IPS-20b (cell line): ENCODE measurements around the gene MAGI1.

ENCODE experiments used
- H3K27ac ChIP-seq: one replicate; pipeline ENCODE4 v1.5.1; 2013; ENCODE audit warnings: low read length
- H3K27me3 ChIP-seq: 2 replicates; pipeline ENCODE4 v1.6.1; 2013; ENCODE audit warnings: mild to moderate bottlenecking, low read length, inconsistent platforms; ENCODE audit not compliant: insufficient read depth
- H3K36me3 ChIP-seq: 2 replicates; pipeline ENCODE4 v1.6.1; 2013; ENCODE audit warnings: low read depth, mild to moderate bottlenecking, inconsistent platforms, low read length, moderate library complexity; ENCODE audit not compliant: insufficient read depth
- H3K4me1 ChIP-seq: 2 replicates; pipeline ENCODE4 v1.6.1; 2013; ENCODE audit warnings: mild to moderate bottlenecking, control low read depth, inconsistent platforms, low read length, moderate library complexity; ENCODE audit not compliant: insufficient read depth
- H3K4me3 ChIP-seq: 2 replicates; pipeline ENCODE4 v1.5.1; 2013; ENCODE audit warnings: mild to moderate bottlenecking, low read length, inconsistent platforms
- H3K9ac ChIP-seq: 2 replicates; pipeline ENCODE4 v1.6.1; 2013; ENCODE audit warnings: low read depth, mild to moderate bottlenecking, inconsistent platforms, low read length, moderate library complexity
- H3K9me3 ChIP-seq: 2 replicates; pipeline ENCODE4 v1.6.1; 2013; ENCODE audit warnings: mild to moderate bottlenecking, low read depth, low read length, inconsistent platforms; ENCODE audit not compliant: insufficient read depth

MAGI1 gene

DNA sequence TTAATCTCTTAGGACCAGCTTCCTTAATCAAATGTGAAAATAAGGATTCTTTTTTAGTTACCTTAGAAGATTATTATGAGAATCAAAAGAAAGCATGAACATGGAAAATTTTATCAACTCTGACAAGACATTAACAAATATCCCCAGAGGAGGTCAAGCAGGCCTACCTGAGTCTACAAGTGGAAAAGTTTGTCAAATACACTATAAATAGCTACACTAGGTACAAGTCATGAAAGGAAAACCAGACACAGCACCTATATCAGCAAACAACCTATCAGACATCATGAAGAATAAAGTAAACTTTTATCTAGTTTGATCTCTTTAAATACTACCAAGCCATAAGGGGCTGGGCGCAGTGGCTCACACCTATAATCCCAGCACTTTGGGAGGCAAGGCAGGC, 126.1 kb downstream of the MAGI1 start:
- peaks cover 6% of the 10 kb centered on the region for H3K4me1 ChIP-seq
- no peaks in the 10 kb centered on the region for H3K36me3 ChIP-seq
- H3K4me3 ChIP-seq: no peak overlapping the region
- H3K9ac ChIP-seq: no peak overlapping the region
- H3K27ac ChIP-seq: no peak overlapping the region
- H3K27me3 ChIP-seq: no peaks in the 10 kb centered on the region
- H3K9me3 ChIP-seq: peaks cover 6% of the 10 kb centered on the region

DNA sequence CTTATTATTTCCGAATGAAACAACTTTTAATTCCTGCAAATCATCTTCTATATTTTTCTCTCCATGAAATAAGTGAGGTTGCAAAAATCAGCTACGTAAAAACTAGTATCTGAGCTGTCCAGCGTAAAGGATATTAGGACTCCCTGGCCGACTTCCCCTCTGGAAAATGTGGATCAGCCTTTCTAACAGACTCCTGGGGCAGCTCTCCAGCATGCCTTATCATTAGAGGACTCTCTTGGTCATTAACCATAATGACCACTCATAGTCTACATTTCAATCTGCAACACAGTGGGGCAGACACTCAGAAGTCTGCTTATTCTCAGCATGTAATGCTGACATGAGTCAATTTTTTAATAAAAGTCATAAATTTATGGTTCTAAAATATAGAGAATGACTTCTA, 130.1 kb downstream of the MAGI1 start:
- Histone ChIP-seq H3K27ac (no peak overlapping the region), H3K36me3 (no peaks in the 10 kb centered on the region), H3K9me3 (no peaks in the 10 kb centered on the region), H3K27me3 (no peaks in the 10 kb centered on the region), H3K9ac (no peak overlapping the region), H3K4me1 (peaks cover 10% of the 10 kb centered on the region), H3K4me3 (no peak overlapping the region)

DNA sequence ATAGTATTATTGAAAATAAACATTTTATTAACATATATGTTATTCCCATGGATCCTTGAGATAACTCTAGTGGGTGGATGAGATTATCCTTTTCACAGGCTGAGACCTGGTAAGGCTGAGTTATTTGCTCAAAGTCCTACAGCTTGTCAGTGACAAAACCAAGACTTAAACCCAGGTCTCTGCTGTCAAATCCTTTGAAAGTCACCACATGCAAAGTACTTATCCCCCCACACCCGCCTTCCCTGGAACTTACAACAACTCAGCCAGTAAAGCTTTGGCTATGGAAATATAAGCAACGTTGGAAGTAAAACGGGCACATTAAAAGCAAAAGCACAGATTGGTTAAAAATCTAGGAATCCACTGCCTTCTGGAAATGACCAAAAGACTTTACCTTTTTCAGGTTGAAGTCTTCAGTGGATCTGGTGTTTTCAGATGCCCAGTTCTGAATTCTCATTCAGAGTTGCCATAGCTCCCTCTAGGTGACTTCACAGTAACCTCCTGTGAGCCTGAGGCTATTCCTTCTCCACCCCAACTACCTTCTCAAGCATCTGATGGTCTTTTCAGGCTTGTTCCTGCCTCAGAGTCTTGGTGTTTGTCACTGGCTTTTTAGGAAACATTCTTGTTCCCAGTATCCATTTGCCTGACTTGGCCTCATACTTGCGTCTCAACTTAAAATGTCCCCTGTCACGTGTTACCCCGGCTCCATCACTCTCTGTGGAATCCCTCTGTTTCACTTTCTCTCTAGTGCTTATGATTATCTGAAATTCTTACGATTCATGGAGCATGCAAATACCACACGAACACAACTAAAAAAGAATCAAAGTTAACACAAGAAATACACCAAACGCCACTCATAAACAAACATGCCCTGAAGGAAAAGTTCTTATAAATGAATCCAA, 131.2 kb downstream of the MAGI1 start:
- Histone ChIP-seq H3K9me3 (no peaks in the 10 kb centered on the region), H3K27ac (no peak overlapping the region), H3K9ac (no peak overlapping the region), H3K4me3 (no peak overlapping the region), H3K36me3 (no peaks in the 10 kb centered on the region), H3K4me1 (peaks cover 18% of the 10 kb centered on the region), H3K27me3 (no peaks in the 10 kb centered on the region)

DNA sequence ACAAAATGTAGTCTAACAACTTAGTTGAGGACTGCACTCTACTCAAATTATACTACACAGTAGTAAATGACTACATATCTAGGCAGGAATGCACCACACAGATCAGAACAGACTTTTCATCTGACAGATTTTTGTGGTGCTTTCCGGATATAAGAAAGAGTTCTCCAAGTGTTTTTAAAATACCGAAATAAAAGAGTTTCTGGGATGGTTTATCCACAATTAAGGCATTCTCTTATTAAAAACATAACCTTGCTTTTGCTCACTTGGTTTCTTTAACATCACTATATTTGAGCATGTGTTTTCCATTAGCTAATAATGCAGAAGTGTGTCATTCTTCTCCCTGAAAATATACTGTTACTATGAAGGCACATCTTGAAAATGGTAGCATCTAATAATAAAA, 132.9 kb downstream of the MAGI1 start:
- Histone ChIP-seq H3K4me3 (no peak overlapping the region), H3K4me1 (peaks cover 31% of the 10 kb centered on the region), H3K27ac (no peak overlapping the region), H3K9ac (no peak overlapping the region), H3K36me3 (no peaks in the 10 kb centered on the region), H3K9me3 (no peaks in the 10 kb centered on the region), H3K27me3 (no peaks in the 10 kb centered on the region)

DNA sequence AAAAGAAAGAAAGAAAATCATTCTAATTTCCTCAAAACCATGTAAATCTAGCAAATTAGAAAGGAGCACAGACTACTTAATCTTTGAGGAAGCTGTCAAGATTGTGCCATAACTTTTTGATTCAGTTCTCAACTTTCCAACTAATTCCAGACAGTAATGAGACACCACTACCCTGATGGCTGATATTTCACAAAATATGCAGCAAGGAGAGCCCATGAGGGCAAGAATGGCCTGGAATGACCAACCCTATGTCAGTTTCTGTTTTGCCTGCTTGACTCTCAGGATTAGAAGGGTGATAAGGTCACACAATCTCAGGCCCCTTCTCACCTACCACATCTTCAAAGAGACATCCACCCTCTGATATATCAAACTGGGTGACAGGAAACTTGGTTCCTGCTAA, 134.7 kb downstream of the MAGI1 start:
- no peaks in the 10 kb centered on the region for H3K9me3 ChIP-seq
- no peak overlapping the region for H3K4me3 ChIP-seq
- no peaks in the 10 kb centered on the region for H3K27me3 ChIP-seq
- no peak overlapping the region for H3K9ac ChIP-seq
- no peak overlapping the region for H3K27ac ChIP-seq
- H3K4me1 ChIP-seq: peaks cover 31% of the 10 kb centered on the region
- H3K36me3 ChIP-seq: no peaks in the 10 kb centered on the region

DNA sequence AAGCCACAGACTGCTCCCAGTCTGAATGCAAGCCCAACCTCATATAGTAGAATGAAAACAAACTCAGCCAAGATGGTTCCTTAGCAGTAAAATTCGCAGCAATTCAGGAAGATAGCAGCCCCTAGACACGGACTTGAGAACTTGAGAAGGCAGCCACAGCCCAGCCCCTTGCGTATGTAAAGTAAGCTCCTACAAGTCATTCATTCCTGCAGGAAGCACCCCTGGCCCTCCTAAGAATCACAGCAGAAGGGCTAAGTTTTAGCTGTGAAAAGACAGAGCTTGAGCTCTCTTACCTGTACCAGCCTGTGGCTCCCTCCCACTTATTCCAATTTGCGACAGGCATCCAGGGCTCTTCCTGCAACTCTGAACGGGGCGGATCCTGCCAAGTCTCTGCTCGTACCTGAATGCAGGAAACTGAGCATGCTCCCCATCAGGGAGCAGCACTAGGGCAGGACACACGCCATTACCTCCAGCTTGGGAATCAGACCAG, 136.4 kb downstream of the MAGI1 start:
- H3K36me3 ChIP-seq: no peaks in the 10 kb centered on the region
- peaks cover 24% of the 10 kb centered on the region for H3K4me1 ChIP-seq
- peak overlapping the region; percentile 60 for H3K27ac ChIP-seq
- H3K9ac ChIP-seq: peak overlapping the region; percentile 54; the same call in 1 of the 2 replicates
- H3K27me3 ChIP-seq: no peaks in the 10 kb centered on the region
- peak overlapping the region; percentile 50 for H3K4me3 ChIP-seq
- H3K9me3 ChIP-seq: no peaks in the 10 kb centered on the region

DNA sequence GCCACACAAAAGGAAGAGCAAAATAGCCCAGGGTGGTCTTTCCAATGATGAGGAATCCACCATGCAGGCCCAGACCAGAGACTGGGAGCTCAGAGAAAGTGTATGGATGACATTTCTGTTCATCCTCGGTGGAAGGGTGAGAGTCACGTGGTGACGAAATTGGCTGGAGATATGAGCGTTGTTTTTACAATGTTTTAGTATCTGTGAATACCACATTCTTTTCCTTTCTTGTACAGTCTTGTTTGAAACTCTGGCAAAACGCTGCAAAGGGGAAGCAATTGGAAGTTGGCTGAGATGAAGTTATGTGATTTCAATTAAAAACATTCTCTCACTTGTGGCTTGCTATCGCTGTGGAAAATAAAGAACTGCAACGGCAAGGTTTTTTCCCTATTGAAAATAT, 137.5 kb downstream of the MAGI1 start:
- Histone ChIP-seq H3K9me3 (no peaks in the 10 kb centered on the region), H3K9ac (no peak overlapping the region; the same call in 1 of the 2 replicates), H3K4me1 (peaks cover 21% of the 10 kb centered on the region), H3K4me3 (no peak overlapping the region; the same call in 1 of the 2 replicates), H3K36me3 (no peaks in the 10 kb centered on the region), H3K27me3 (no peaks in the 10 kb centered on the region), H3K27ac (no peak overlapping the region)

DNA sequence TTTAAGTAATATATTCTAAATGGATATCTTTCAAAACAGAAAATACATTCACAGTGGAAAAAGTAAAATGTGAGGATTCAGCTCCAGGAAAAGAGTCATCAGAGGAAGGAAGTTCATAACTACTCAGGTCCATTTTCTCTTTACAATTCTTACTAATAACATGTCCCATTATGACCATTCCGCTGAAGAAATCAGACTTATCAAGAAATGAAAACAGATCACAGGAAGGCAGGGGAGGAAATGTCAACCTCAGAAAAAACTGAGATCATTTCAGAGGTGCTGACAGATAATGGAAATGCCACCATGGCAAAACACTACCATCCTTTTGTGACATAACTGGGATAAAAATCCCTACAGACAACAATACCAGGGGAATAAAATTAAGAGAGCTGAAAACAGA, 139.5 kb downstream of the MAGI1 start:
- Histone ChIP-seq H3K27ac (no peak overlapping the region), H3K36me3 (no peaks in the 10 kb centered on the region), H3K4me1 (peaks cover 29% of the 10 kb centered on the region), H3K4me3 (no peak overlapping the region), H3K9me3 (no peaks in the 10 kb centered on the region), H3K27me3 (no peaks in the 10 kb centered on the region), H3K9ac (no peak overlapping the region)

DNA sequence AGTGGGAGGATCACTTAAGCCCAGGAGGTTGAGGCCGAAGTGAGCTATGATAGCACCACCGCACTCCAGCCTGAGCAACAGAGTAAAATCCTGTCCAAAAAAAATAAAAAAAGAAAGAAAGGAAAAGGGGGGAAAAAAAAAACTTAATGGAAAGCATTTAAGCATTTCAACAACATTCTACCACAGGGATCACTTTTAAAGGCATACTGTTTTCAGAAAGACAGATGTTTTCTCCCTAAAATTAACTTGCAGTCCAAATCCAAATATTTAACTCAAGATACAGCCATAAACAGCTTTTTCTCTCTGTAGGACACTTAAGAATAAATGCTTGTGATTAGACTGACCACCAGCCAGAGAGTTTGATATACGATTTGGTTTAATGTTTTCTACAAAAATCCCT, 141.0 kb downstream of the MAGI1 start:
- Histone ChIP-seq H3K9me3 (no peaks in the 10 kb centered on the region), H3K4me3 (no peak overlapping the region), H3K4me1 (peaks cover 29% of the 10 kb centered on the region), H3K9ac (no peak overlapping the region), H3K36me3 (no peaks in the 10 kb centered on the region), H3K27me3 (no peaks in the 10 kb centered on the region), H3K27ac (no peak overlapping the region)

DNA sequence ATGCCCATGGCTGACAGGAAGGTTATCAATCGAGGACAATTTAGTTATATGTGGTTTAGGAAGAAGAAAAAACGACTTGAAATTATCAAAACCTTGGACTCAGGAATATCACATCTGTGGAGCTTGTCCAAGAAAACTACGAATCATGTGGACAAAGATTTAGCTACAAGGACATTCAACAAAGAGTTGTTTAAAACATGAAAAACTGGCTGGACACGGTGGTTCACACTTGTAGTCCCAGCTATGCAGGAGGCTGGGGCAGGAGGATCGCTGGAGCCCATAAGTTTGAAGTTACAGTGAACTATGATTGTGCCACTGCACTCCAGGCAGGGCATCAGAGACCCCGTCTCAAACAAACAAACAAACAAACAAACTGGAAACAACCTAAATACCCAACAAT, 142.4 kb downstream of the MAGI1 start:
- Histone ChIP-seq H3K27ac (no peak overlapping the region), H3K27me3 (no peaks in the 10 kb centered on the region), H3K9ac (no peak overlapping the region)

DNA sequence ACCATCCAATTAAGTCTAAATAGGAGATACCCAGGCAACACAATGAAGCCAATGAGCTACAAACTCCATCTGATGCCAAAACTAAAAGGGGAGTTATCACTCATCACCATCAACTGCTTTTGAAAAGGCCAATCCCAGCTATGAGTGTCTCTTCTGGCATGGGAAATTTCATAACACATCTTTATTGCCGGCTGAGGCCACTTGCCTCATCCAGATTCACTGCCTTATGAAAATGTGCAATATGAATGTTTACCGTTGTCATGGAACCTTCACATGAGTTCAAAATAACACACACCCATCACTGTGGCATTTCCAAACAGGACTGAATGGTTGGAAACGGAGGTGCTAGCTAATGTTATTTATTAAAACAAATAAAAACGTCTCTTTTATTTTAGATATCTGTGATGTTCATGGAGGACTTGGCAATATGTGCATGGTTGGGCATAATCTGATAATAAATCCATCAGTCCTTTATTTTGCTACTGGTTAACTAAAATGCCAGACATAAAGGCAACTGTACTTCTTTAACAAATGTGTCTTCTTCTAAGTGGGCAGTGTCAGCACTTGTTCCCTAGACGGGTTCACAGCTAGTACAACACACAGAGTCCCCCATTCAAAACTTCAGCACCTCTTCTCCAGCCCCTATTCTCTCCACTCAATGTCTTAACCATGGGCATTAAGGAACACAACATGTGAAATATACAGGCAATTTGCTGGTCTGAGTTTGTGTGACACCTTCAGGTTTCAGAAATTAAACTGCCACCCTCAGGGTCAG, 143.9 kb downstream of the MAGI1 start:
- H3K4me3 ChIP-seq: no peak overlapping the region
- H3K4me1 ChIP-seq: peaks cover 21% of the 10 kb centered on the region; the same call in 1 of the 2 replicates
- H3K27me3 ChIP-seq: no peaks in the 10 kb centered on the region
- H3K9ac ChIP-seq: no peak overlapping the region
- H3K27ac ChIP-seq: no peak overlapping the region
- H3K9me3 ChIP-seq: no peaks in the 10 kb centered on the region
- H3K36me3 ChIP-seq: no peaks in the 10 kb centered on the region

More for the DNA sequence above, 142.4 kb downstream of the MAGI1 start:
- Histone ChIP-seq H3K9me3 (no peaks in the 10 kb centered on the region), H3K4me3 (no peak overlapping the region), H3K4me1 (peaks cover 25% of the 10 kb centered on the region; the same call in 1 of the 2 replicates), H3K36me3 (no peaks in the 10 kb centered on the region)
